H1 (cell line): Measurements from ENCODE around the gene ST3GAL2. TPM values are rescaled to one million over a fixed set of nuclear protein-coding genes. Genes with fewer than 3 reads are reported as not detected.

Source experiments
- CTCF ChIA-PET: fragments of 300-600 bp; sonication (Branson Sonifier 250); formaldehyde crosslinking; loops from one replicate; lab custom pipeline; 2021; ENCODE audit not compliant: partially characterized antibody; lab: Charles Lee
- POLR2A ChIA-PET: fragments of 300-600 bp; sonication (Branson Sonifier 250); formaldehyde crosslinking; loops from one replicate; lab custom pipeline; 2021; ENCODE audit warnings: inconsistent platforms; ENCODE audit not compliant: partially characterized antibody; lab: Charles Lee
- DNase-seq, 2 experiments: peaks; one replicate each; pipeline versions ENCODE4 v3.0.0 to v3.0.0-alpha.2; 2010 to 2022; ENCODE audit warnings: low spot score in 2 of 2, low read depth in 1 of 2, mixed read lengths in 1 of 2
- FAIRE-seq: peaks from 2 replicates; lab custom pipeline; 2011; peaks lifted over from hg19 to GRCh38; lab: Jason Lieb, UNC
- H2AFZ ChIP-seq: 2 replicates; pipeline ENCODE4 v1.8.1; 2012; ENCODE audit warnings: low read length, inconsistent platforms
- H2AK5ac ChIP-seq: 2 replicates; pipeline ENCODE4 v1.6.1; 2013; ENCODE audit warnings: low read depth, low read length
- H2BK120ac ChIP-seq: replicated peaks from 2 replicates; pipeline ENCODE3; 2013; ENCODE audit warnings: low read depth, low read length, inconsistent platforms
- H2BK12ac ChIP-seq: 2 replicates; pipeline ENCODE4 v1.6.1; 2013; ENCODE audit warnings: low read depth, low read length
- H2BK15ac ChIP-seq: 2 replicates; pipeline ENCODE4 v1.6.1; 2013; ENCODE audit warnings: low read length
- H2BK20ac ChIP-seq: 2 replicates; pipeline ENCODE4 v1.6.1; 2013; ENCODE audit warnings: low read length
- H2BK5ac ChIP-seq: 2 replicates; pipeline ENCODE4 v1.6.1; 2013; ENCODE audit warnings: low read depth, low read length
- H3K14ac ChIP-seq: 2 replicates; pipeline ENCODE4 v1.6.1; 2013; ENCODE audit warnings: inconsistent platforms; ENCODE audit not compliant: insufficient read length
- H3K18ac ChIP-seq: 2 replicates; pipeline ENCODE4 v1.6.1; 2013; ENCODE audit warnings: low read length; ENCODE audit errors: extremely low read depth
- H3K23ac ChIP-seq: 2 replicates; pipeline ENCODE4 v1.6.1; 2013; ENCODE audit warnings: inconsistent platforms; ENCODE audit not compliant: insufficient read length
- H3K23me2 ChIP-seq: 2 replicates; pipeline ENCODE4 v1.6.1; 2013; ENCODE audit warnings: low read depth, low read length
- H3K27ac ChIP-seq: 2 replicates; pipeline ENCODE4 v1.6.1; 2011; ENCODE audit warnings: low read depth, low read length, inconsistent platforms
- H3K27me3 ChIP-seq, 4 experiments: replicated peaks in 1 of 4; 1 replicate in 1 of 4; 2 replicates in 3 of 4; pipeline versions ENCODE4 v1.6.1 to v1.8.1; 2011 to 2013; ENCODE audit warnings: low read length in 3 of 4, mild to moderate bottlenecking in 3 of 4, inconsistent platforms in 2 of 4, mixed read lengths in 2 of 4, moderate library complexity in 1 of 4; ENCODE audit not compliant: control insufficient read depth in 3 of 4, insufficient read depth in 3 of 4; ENCODE audit errors: extremely low read depth in 1 of 4
- H3K36me3 ChIP-seq, 4 experiments: 2 replicates each; pipeline versions ENCODE4 v1.6.1 to v1.8.1; 2011 to 2013; ENCODE audit warnings: mild to moderate bottlenecking in 4 of 4, low read length in 3 of 4, moderate library complexity in 2 of 4, control low read depth in 1 of 4, inconsistent platforms in 1 of 4; ENCODE audit not compliant: insufficient read depth in 4 of 4, control insufficient read depth in 2 of 4
- H3K4ac ChIP-seq: replicated peaks from 2 replicates; pipeline ENCODE3; 2013; ENCODE audit warnings: low read length, low read depth, mixed read lengths, inconsistent platforms; ENCODE audit not compliant: insufficient read length
- H3K4me1 ChIP-seq, 4 experiments: replicated peaks in 1 of 4; 1 replicate in 1 of 4; 2 replicates in 3 of 4; pipeline versions ENCODE4 v1.6.1 to v1.8.1; 2011 to 2013; ENCODE audit warnings: low read length in 3 of 4, inconsistent platforms in 2 of 4, mixed read lengths in 1 of 4; ENCODE audit not compliant: insufficient read depth in 4 of 4, control insufficient read depth in 3 of 4
- H3K4me2 ChIP-seq, 2 experiments: 2 replicates each; pipeline versions ENCODE4 v1.6.1 to v1.8.1; 2011 to 2013; ENCODE audit warnings: low read depth in 2 of 2, low read length in 2 of 2, control low read depth in 1 of 2, inconsistent platforms in 1 of 2, mild to moderate bottlenecking in 1 of 2; ENCODE audit not compliant: insufficient read depth in 1 of 2
- H3K4me3 ChIP-seq, 4 experiments: fragments of 200-600, 300-600 bp in 1 of 4; sonication (generic), shearing (Covaris generic), sonication (Bioruptor Twin) in 1 of 4; 2 replicates each; pipeline versions ENCODE4 v1.5.1 to v1.8.1; 2011 to 2016; ENCODE audit warnings: low read length in 4 of 4, low read depth in 3 of 4, control low read depth in 2 of 4, inconsistent platforms in 2 of 4, mild to moderate bottlenecking in 2 of 4, mixed read lengths in 1 of 4, moderate library complexity in 1 of 4; ENCODE audit not compliant: insufficient read depth in 2 of 4; ENCODE audit errors: extremely low read depth in 1 of 4
- H3K56ac ChIP-seq: replicated peaks from 2 replicates; pipeline ENCODE3; 2013; ENCODE audit warnings: low read depth, mild to moderate bottlenecking, mixed read lengths, low read length, inconsistent platforms; ENCODE audit not compliant: insufficient read length
- H3K79me1 ChIP-seq: 2 replicates; pipeline ENCODE4 v1.6.1; 2013; ENCODE audit warnings: low read depth, low read length, control low read depth
- H3K79me2 ChIP-seq, 2 experiments: 2 replicates each; pipeline versions ENCODE4 v1.6.1 to v1.8.1; 2012 to 2013; ENCODE audit warnings: low read length in 2 of 2, mild to moderate bottlenecking in 2 of 2, inconsistent platforms in 1 of 2; ENCODE audit not compliant: insufficient read depth in 2 of 2, control insufficient read depth in 1 of 2
- H3K9ac ChIP-seq, 4 experiments: replicated peaks in 1 of 4; 1 replicate in 1 of 4; 2 replicates in 3 of 4; pipeline versions ENCODE4 v1.6.1 to v1.8.1; 2011 to 2013; ENCODE audit warnings: low read depth in 3 of 4, low read length in 3 of 4, control low read depth in 2 of 4, mild to moderate bottlenecking in 2 of 4, moderate library complexity in 2 of 4, inconsistent platforms in 1 of 4; ENCODE audit errors: extremely low read depth in 1 of 4
- H3K9me3 ChIP-seq, 2 experiments: 2 replicates each; pipeline versions ENCODE4 v1.6.1 to v1.8.1; 2012 to 2013; ENCODE audit warnings: mild to moderate bottlenecking in 2 of 2, moderate library complexity in 2 of 2, control low read depth in 1 of 2, inconsistent platforms in 1 of 2, low read depth in 1 of 2, low read length in 1 of 2, mixed read lengths in 1 of 2; ENCODE audit not compliant: insufficient read depth in 2 of 2
- H4K20me1 ChIP-seq, 2 experiments: replicated peaks in 1 of 2; 2 replicates each; pipeline versions ENCODE3 to v1.8.1; 2011 to 2013; ENCODE audit warnings: inconsistent platforms in 2 of 2, low read length in 2 of 2, mild to moderate bottlenecking in 1 of 2; ENCODE audit not compliant: insufficient read depth in 2 of 2, control insufficient read depth in 1 of 2
- H4K5ac ChIP-seq: 2 replicates; pipeline ENCODE4 v1.6.1; 2013; ENCODE audit warnings: low read length, low read depth, mixed read lengths, inconsistent platforms; ENCODE audit not compliant: insufficient read length
- H4K8ac ChIP-seq: 2 replicates; pipeline ENCODE4 v1.8.0; 2013; ENCODE audit warnings: mild to moderate bottlenecking, moderate library complexity, low read length, inconsistent platforms; ENCODE audit not compliant: insufficient read depth; ENCODE audit errors: extremely low read depth
- H4K91ac ChIP-seq: replicated peaks from 2 replicates; pipeline ENCODE3; 2013; ENCODE audit warnings: low read length, mixed read lengths, inconsistent platforms; ENCODE audit not compliant: insufficient read length
- CREB1 ChIP-seq: IDR thresholded peaks from 2 replicates; pipeline ENCODE4 v1.6.1; 2012; ENCODE audit warnings: inconsistent platforms
- GTF2F1 ChIP-seq: IDR thresholded peaks from 2 replicates; pipeline ENCODE4 v1.6.1; 2012; ENCODE audit warnings: low read depth, low read length, improper control_type of control experiment, borderline replicate concordance
- RAD21 ChIP-seq, 2 experiments: IDR thresholded peaks in 1 of 2; conservative IDR thresholded peaks in 1 of 2; 2 replicates each; pipeline ENCODE4 v1.6.1; 2011; ENCODE audit warnings: low read depth in 2 of 2, low read length in 2 of 2, improper control_type of control experiment in 1 of 2, inconsistent platforms in 1 of 2, mild to moderate bottlenecking in 1 of 2, moderate library complexity in 1 of 2
- SP2 ChIP-seq: IDR thresholded peaks from 2 replicates; pipeline ENCODE4 v1.6.1; 2012; ENCODE audit warnings: mild to moderate bottlenecking, low read length, inconsistent platforms
- TAF1 ChIP-seq: IDR thresholded peaks from 2 replicates; pipeline ENCODE4 v1.6.1; 2011; ENCODE audit warnings: mild to moderate bottlenecking, low read depth, low read length
- WGBS, 2 experiments: shearing (Covaris generic) in 1 of 2; methylation state at CpG; one replicate each; pipeline versions ENCODE4 v1.1.6 to v1.1.7; 2013 to 2015; ENCODE audit warnings: low lambda C conversion rate in 2 of 2, mixed read lengths in 2 of 2, inconsistent platforms in 1 of 2, low coverage in 1 of 2, missing lambda C conversion rate in 1 of 2; ENCODE audit not compliant: insufficient replicate concordance in 2 of 2, insufficient coverage in 1 of 2, insufficient read length in 1 of 2; ENCODE audit errors: extremely low coverage in 1 of 2, missing lambda C conversion rate in 1 of 2; 5-methylcytosine and 5-hydroxymethylcytosine counted together
- polyA plus RNA-seq, 7 experiments: library from polyadenylated mRNA; depleted of rRNA in 3 of 7; stranded (reverse) in 5 of 7; unstranded in 2 of 7; fragments of >200 nt in 5 of 7; fragments of 200-250 nt in 2 of 7; gene quantifications; 1 replicate in 5 of 7; 2 replicates in 1 of 7; 4 replicates in 1 of 7; pipeline versions ENCODE4 v1.2.1 to v1.2.3, GENCODE V29; 2011 to 2013; ENCODE audit warnings: missing spikeins in 2 of 7, mixed read lengths in 2 of 7
- total RNA-seq: library from RNA; stranded (reverse); fragmentation: NEBNext Ultra II Directional; extraction: Animal tissue kit (Norgen Biotek cat#: 25700); gene quantifications from 2 replicates; pipeline ENCODE4 v1.2.1, GENCODE V29; 2021
- TF ChIP-seq, protein P1 (sequence below): IDR thresholded peaks from 2 replicates; pipeline ENCODE4 v1.6.1; 2011; ENCODE audit warnings: low read depth, mild to moderate bottlenecking, low read length; ENCODE audit not compliant: insufficient read depth
- TF ChIP-seq, protein P2 (sequence below), 3 experiments: IDR thresholded peaks; 1 replicate in 2 of 3; 2 replicates in 1 of 3; pipeline versions ENCODE4 v1.5.1 to v1.6.1; 2011; ENCODE audit warnings: low read length in 3 of 3, mild to moderate bottlenecking in 3 of 3, inconsistent platforms in 2 of 3, low read depth in 1 of 3, moderate library complexity in 1 of 3; ENCODE audit not compliant: insufficient read depth in 1 of 3; ENCODE audit errors: control extremely low read depth in 1 of 3

ST3GAL2 gene
- total and polyA plus RNA-seq, 2 of the 8 experiments (the other 6 are each of a cell fraction or from before 2014, with no cell fraction given): 14.4 to 39.7 TPM

DNA sequence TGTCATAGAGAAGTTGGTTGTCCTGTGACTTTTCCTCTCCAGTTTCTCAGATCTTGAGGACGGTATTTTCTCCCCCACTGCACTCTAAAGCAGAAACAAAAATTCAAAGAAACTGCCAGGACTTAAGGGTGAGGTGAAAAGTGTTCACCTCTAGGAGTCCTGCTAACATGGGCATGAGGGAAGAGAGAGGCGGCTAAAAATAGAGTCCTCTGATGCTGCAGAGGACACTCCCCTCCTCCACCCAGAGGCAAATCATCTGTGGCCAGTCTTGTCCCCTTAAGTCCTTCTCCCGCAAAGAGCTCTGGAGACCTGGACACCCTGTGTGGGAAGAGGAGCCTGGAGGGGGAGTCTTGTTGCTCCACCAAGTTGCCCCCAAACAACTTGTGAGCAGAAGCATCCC is 96.9 kb downstream of the ST3GAL2 start:
- H3K56ac ChIP-seq: no peak overlapping the region
- no peaks in the 10 kb centered on the region for H3K23me2 ChIP-seq
- H2AFZ ChIP-seq: no peak overlapping the region
- no peak overlapping the region; the same call in 1 of the 2 replicates for H2BK12ac ChIP-seq
- DNase-seq (no peak), FAIRE-seq (no peak)
- H2AK5ac ChIP-seq: no peak overlapping the region
- H3K23ac ChIP-seq: no peak overlapping the region
- 86% methylated on average over 2 of the region's 3 CpGs; no CpG with 5 or more reads in 1 of the 2 experiments for WGBS, 2 experiments
- TF ChIP-seq, protein P1, sequence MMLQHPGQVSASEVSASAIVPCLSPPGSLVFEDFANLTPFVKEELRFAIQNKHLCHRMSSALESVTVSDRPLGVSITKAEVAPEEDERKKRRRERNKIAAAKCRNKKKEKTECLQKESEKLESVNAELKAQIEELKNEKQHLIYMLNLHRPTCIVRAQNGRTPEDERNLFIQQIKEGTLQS: no peak
- TF ChIP-seq, protein P2, sequence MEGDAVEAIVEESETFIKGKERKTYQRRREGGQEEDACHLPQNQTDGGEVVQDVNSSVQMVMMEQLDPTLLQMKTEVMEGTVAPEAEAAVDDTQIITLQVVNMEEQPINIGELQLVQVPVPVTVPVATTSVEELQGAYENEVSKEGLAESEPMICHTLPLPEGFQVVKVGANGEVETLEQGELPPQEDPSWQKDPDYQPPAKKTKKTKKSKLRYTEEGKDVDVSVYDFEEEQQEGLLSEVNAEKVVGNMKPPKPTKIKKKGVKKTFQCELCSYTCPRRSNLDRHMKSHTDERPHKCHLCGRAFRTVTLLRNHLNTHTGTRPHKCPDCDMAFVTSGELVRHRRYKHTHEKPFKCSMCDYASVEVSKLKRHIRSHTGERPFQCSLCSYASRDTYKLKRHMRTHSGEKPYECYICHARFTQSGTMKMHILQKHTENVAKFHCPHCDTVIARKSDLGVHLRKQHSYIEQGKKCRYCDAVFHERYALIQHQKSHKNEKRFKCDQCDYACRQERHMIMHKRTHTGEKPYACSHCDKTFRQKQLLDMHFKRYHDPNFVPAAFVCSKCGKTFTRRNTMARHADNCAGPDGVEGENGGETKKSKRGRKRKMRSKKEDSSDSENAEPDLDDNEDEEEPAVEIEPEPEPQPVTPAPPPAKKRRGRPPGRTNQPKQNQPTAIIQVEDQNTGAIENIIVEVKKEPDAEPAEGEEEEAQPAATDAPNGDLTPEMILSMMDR (IDR thresholded peaks at IDR 0.05; ENCODE audit: control extremely low read depth in 1 of 3, insufficient read depth in 1 of 3, low read depth in 1 of 3, low read length in 3 of 3): no peak
- TF ChIP-seq GTF2F1: no peak
- no peak for TF ChIP-seq CREB1
- TF ChIP-seq SP2: no peak
- TF ChIP-seq TAF1: no peak
- TF ChIP-seq RAD21 (IDR thresholded peaks at IDR 0.05 in 1 of 2, conservative IDR thresholded peaks at IDR 0.05 in 1 of 2; ENCODE audit: low read depth in 2 of 2, low read length in 2 of 2): no peak
- H3K18ac ChIP-seq: no peak overlapping the region
- peaks cover 0 to 3% of the 10 kb centered on the region in 2 experiments; a peak in 3 of 4 replicates for H3K79me2 ChIP-seq
- H3K27ac ChIP-seq: no peak overlapping the region; the same call in 1 of the 2 replicates
- H2BK20ac ChIP-seq: no peak overlapping the region
- H4K5ac ChIP-seq: no peak overlapping the region
- H3K4me2 ChIP-seq: no peak overlapping the region
- H4K91ac ChIP-seq: no peak overlapping the region
- H2BK5ac ChIP-seq: no peak overlapping the region
- H3K27me3 ChIP-seq: no peaks in the 10 kb centered on the region
- no peak overlapping the region for H3K4ac ChIP-seq
- no peak overlapping the region for H3K14ac ChIP-seq
- CTCF ChIA-PET: interaction anchor here (0.6 to 5.1 kb wide), 5 partner anchors 9 to 184 kb away, joined by 3 to 23 read pairs (median 3); partner anchors contain the start of gene DDX19B
- POLR2A ChIA-PET: interaction anchor here (1.0 to 3.0 kb wide), 7 partner anchors 12 to 74 kb away, joined by 3 to 18 read pairs (median 8); partner anchors contain the start of genes AARS1 and DDX19B
- H2BK15ac ChIP-seq: no peak overlapping the region
- H4K8ac ChIP-seq: no peak overlapping the region
- no peaks in the 10 kb centered on the region for H3K9me3 ChIP-seq
- no peaks in the 10 kb centered on the region for H3K79me1 ChIP-seq
- H2BK120ac ChIP-seq: no peak overlapping the region
- no peaks in the 10 kb centered on the region for H3K36me3 ChIP-seq
- H4K20me1 ChIP-seq: no peaks in the 10 kb centered on the region
- H3K4me1 ChIP-seq: no peaks in the 10 kb centered on the region; a peak in 1 of 7 replicates
- no peak overlapping the region for H3K9ac ChIP-seq
- H3K4me3 ChIP-seq: no peak overlapping the region
